Right forelimb (tissue), 1 donor: Measurements from ENCODE around the gene TTC14.

ENCODE experiments used
- DNase-seq: peaks from one replicate; pipeline ENCODE4 v3.0.0-alpha.2; 2018

Gene TTC14

DNA sequence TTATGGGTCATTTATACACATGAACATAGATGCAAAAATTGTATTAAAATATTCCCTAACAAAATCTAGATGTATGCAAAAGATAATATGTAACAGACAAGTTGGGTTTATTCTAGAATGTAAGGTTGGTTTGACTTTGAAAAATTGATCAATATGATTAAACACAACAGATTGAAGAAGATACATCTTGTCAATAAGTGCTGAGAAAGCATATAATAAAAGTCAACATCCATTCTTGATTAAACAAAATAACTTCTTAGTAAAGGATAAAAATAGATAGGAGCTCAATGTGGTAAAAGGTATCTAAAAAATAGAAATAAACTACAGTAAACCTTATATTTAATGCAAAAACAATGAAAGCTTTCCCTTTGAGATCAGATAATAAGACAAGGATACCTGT is 39.0 kb downstream of the TTC14 start:
- DNase-seq = no peak

DNA sequence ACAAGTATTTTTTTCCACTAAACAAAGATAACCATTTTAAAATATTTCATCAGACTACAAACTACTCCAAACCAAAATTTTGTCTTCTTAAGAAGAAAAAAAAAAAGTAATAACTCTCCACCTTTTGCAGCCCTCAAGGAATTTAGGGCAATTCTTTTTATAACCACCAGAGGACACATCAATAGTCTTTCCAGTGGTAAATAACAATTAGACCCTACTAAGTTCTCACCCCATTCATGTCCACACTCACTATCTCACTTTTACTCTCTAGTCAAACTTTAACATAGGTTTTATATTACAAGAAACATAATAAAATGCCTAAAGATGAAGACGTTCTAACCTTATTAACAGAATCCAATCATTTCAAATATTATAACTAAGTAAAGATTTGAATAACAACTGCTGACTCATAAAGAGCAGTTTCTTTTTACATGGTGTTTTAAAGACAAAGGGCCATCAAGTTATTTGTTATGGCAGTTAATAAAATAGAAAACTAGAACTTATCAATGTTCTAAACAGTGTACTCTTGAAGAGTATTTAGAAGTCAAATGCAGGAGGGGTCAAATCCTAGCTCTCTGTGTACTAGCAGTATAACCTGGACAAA is 44.3 kb downstream of the TTC14 start:
- no peak for DNase-seq

DNA sequence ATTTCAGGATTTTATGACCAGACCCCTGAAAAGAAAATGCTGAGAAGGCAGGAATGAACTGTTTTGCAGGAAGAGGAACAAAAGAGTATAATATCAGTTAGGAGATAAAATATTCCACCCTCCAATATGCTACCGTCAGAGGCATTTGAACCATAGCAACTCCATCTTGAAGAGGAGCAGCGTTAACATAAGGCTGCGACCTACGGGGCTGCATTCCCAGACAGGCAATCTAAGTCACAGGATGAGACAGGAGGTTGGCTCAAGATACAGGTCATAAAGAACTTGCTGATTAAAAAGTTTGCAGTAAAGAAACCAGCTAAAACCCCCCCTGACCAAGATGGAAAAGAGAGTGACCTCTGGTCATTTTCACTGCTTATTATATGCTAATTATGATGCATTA is 54.4 kb downstream of the TTC14 start:
- no peak for DNase-seq

DNA sequence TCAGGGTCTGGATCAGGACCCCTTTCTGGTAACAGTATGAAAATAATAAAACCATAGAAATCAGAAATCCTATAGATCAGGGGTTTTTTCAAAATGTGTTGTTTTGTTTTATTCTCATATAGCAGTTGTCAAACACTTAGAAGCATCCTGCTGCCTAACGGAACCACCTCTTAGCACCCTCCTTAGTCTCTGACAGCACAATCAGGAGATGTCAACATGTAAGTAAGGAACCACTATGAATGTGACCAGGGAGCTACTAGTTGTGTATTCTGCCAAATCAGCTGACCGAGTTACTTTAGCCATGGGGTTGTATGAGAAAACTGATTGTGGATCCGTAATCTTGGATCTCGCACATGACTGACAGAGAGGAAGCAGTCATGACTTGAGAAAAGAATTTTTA is 55.1 kb downstream of the TTC14 start:
- no peak for DNase-seq
